Astrocyte of the cerebellum (primary cell): Measurements from ENCODE around the gene SLC22A13.
"Not testable (repeated sequence)": the region's sequence is repeated elsewhere in the genome, so short reads cannot be mapped to it uniquely, and the experiment has no call there.

Source experiments
- DNase-seq: peaks from one replicate; pipeline ENCODE4 v3.0.0-alpha.2; 2011; ENCODE audit warnings: low read depth
- H3K4me3 ChIP-seq: 2 replicates; pipeline ENCODE4 v1.5.1; 2011; ENCODE audit warnings: mild to moderate bottlenecking, low read depth, low read length, moderate library complexity
- CTCF ChIP-seq: IDR thresholded peaks from 2 replicates; pipeline ENCODE4 v1.5.1; 2012; ENCODE audit warnings: low read length, low read depth, moderate library complexity, mild to moderate bottlenecking; ENCODE audit errors: missing control alignments
- in situ Hi-C: cut with HindIII; loops from 2 replicates; pipeline ENCODE4 v1.10.0; 2017; ENCODE audit warnings: low sequenced_read_pairs

SLC22A13 gene

GRCh38 chr3:38318766-38319671, 53.4 kb downstream of the SLC22A13 start:
- no peak for TF ChIP-seq CTCF
- no peak overlapping the region for H3K4me3 ChIP-seq
- DNase-seq = no peak
- in situ Hi-C loops = no loop called here

- in situ Hi-C loops, DNase-seq: not testable (repeated sequence)
Measured at GRCh38 chr3:38320638-38321037, 55.0 kb downstream of the SLC22A13 start.

GRCh38 chr3:38323060-38323459, 57.4 kb downstream of the SLC22A13 start:
- in situ Hi-C loops = no loop called here
- no peak for DNase-seq
- no peak overlapping the region for H3K4me3 ChIP-seq
- no peak for TF ChIP-seq CTCF

More at GRCh38 chr3:38320638-38321037, 55.0 kb downstream of the SLC22A13 start:
- H3K4me3 ChIP-seq = not testable (repeated sequence)

GRCh38 chr3:38325256-38325655, 59.6 kb downstream of the SLC22A13 start:
- DNase-seq = no peak
- in situ Hi-C loops = no loop called here
- H3K4me3 ChIP-seq = no peak overlapping the region
- no peak for TF ChIP-seq CTCF

- DNase-seq = no peak
- TF ChIP-seq CTCF = no peak
- in situ Hi-C loops = no loop called here
Measured at GRCh38 chr3:38327335-38328009, 61.9 kb downstream of the SLC22A13 start.

More at GRCh38 chr3:38327335-38328009, 61.9 kb downstream of the SLC22A13 start:
- no peak overlapping the region for H3K4me3 ChIP-seq
